SK-N-SH (cell line): ENCODE results near the gene CPLANE1. TPM values are rescaled to one million over a fixed set of nuclear protein-coding genes. Genes with fewer than 3 reads are reported as not detected.
A peak's percentile ranks its signal among the peaks of the same experiment; 100 is the strongest.

Source experiments
- CTCF ChIA-PET: fragments of 300-600, 350-600 bp; formaldehyde crosslinking; extraction: SDS; loops from one replicate; lab custom pipeline; 2021; lab: Yijun Ruan, JAX
- POLR2A ChIA-PET: fragments of 350-600 bp; sonication (Branson Sonifier 250); formaldehyde crosslinking; extraction: SDS; loops from one replicate; lab custom pipeline; 2020; ENCODE audit warnings: antibody characterized with exemption, inconsistent platforms; lab: Yijun Ruan, JAX
- DNase-seq: peaks from one replicate; pipeline ENCODE4 v3.0.0; 2012
- H2AFZ ChIP-seq: fragments of 200-600 bp; sonication (generic); 2 replicates; pipeline ENCODE4 v1.8.1; 2016; ENCODE audit warnings: antibody characterized with exemption, mild to moderate bottlenecking, low read depth
- H3F3A ChIP-seq: fragments of 200-600 bp; sonication (generic); replicated peaks from 2 replicates; pipeline ENCODE3; 2016; ENCODE audit warnings: antibody characterized with exemption, mild to moderate bottlenecking; ENCODE audit not compliant: insufficient read depth
- H3K27ac ChIP-seq, 2 experiments: fragments of 200-500 bp in 1 of 2; fragments of 200-600 bp in 1 of 2; sonication (Bioruptor generic) in 1 of 2; sonication (generic), shearing (Covaris generic) in 1 of 2; 2 replicates each; pipeline versions ENCODE4 v1.5.1 to v1.6.1; 2014 to 2016; ENCODE audit warnings: low read depth in 2 of 2, inconsistent platforms in 1 of 2, low read length in 1 of 2, mild to moderate bottlenecking in 1 of 2, mixed read lengths in 1 of 2
- H3K27me3 ChIP-seq: fragments of 200-600 bp; sonication (generic), shearing (Covaris generic); 2 replicates; pipeline ENCODE4 v1.6.1; 2016; ENCODE audit warnings: mixed run types; ENCODE audit not compliant: insufficient read depth
- H3K36me3 ChIP-seq, 2 experiments: fragments of 200-500 bp in 1 of 2; fragments of 200-600 bp in 1 of 2; sonication (Bioruptor generic) in 1 of 2; sonication (generic) in 1 of 2; replicated peaks in 1 of 2; 2 replicates each; pipeline versions ENCODE3 to v1.5.1; 2014 to 2016; ENCODE audit warnings: low read length in 1 of 2, mild to moderate bottlenecking in 1 of 2; ENCODE audit not compliant: insufficient read depth in 2 of 2, control insufficient read depth in 1 of 2
- H3K4me1 ChIP-seq, 2 experiments: fragments of 200-500 bp in 1 of 2; fragments of 200-600 bp in 1 of 2; sonication (Bioruptor generic) in 1 of 2; sonication (generic), shearing (Covaris generic) in 1 of 2; 2 replicates each; pipeline versions ENCODE4 v1.5.1 to v1.6.1; 2014 to 2016; ENCODE audit warnings: low read depth in 1 of 2, low read length in 1 of 2, mixed run types in 1 of 2; ENCODE audit not compliant: insufficient read depth in 2 of 2, control insufficient read depth in 1 of 2
- H3K4me2 ChIP-seq: fragments of 200-600 bp; sonication (generic), shearing (Covaris generic); 2 replicates; pipeline ENCODE4 v1.6.1; 2017; ENCODE audit warnings: mixed run types
- H3K4me3 ChIP-seq, 2 experiments: fragments of 200-500 bp in 1 of 2; fragments of 200-600 bp in 1 of 2; sonication (Bioruptor generic) in 1 of 2; sonication (generic), shearing (Covaris generic) in 1 of 2; 2 replicates each; pipeline versions ENCODE4 v1.5.1 to v1.8.1; 2014 to 2016; ENCODE audit warnings: low read depth in 2 of 2, inconsistent platforms in 1 of 2, low read length in 1 of 2, mild to moderate bottlenecking in 1 of 2, mixed read lengths in 1 of 2, moderate library complexity in 1 of 2
- H3K79me2 ChIP-seq: fragments of 200-600 bp; sonication (generic); 2 replicates; pipeline ENCODE4 v1.8.1; 2017; ENCODE audit warnings: mild to moderate bottlenecking; ENCODE audit not compliant: insufficient read depth
- H3K9ac ChIP-seq: fragments of 200-600 bp; sonication (generic); 2 replicates; pipeline ENCODE4 v1.6.1; 2017; ENCODE audit warnings: mixed run types
- H3K9me2 ChIP-seq: fragments of 200-600 bp; sonication (generic); 2 replicates; pipeline ENCODE4 v1.6.1; 2017; ENCODE audit warnings: mixed run types
- H3K9me3 ChIP-seq: fragments of 200-600 bp; sonication (generic); 2 replicates; pipeline ENCODE4 v1.6.1; 2017; ENCODE audit warnings: mixed run types, mild to moderate bottlenecking, moderate library complexity
- H4K20me1 ChIP-seq: fragments of 200-600 bp; sonication (generic); 2 replicates; pipeline ENCODE4 v1.6.1; 2017; ENCODE audit warnings: mild to moderate bottlenecking, mixed run types; ENCODE audit not compliant: insufficient read depth
- CHD2 ChIP-seq: fragments of 150-350 bp; IDR thresholded peaks from 2 replicates; pipeline ENCODE4 v1.6.1; 2018; ENCODE audit warnings: low read length; ENCODE audit not compliant: partially characterized antibody
- ELF1 ChIP-seq: IDR thresholded peaks from 2 replicates; pipeline ENCODE4 v1.4.0; 2012
- EP300 ChIP-seq, 2 experiments: IDR thresholded peaks; 2 replicates each; pipeline versions ENCODE4 v1.4.0 to v1.6.1; 2012; ENCODE audit warnings: borderline replicate concordance in 1 of 2, low read depth in 1 of 2, low read length in 1 of 2
- EZH2phosphoT487 ChIP-seq: fragments of 200-600 bp; sonication (generic); IDR thresholded peaks from 2 replicates; pipeline ENCODE4 v1.6.1; 2017; ENCODE audit warnings: low read depth, mixed run types, mild to moderate bottlenecking, antibody characterized with exemption, moderate library complexity, borderline replicate concordance
- FOSL2 ChIP-seq: IDR thresholded peaks from 2 replicates; pipeline ENCODE4 v1.4.0; 2012; ENCODE audit warnings: low read depth, mild to moderate bottlenecking, moderate library complexity, borderline replicate concordance
- FOXJ3 ChIP-seq: sonication (generic); formaldehyde crosslinking; IDR thresholded peaks from 2 replicates; pipeline ENCODE4 v1.5.1; 2020; ENCODE audit warnings: mild to moderate bottlenecking, missing genetic modification reagents
- GABPA ChIP-seq: IDR thresholded peaks from 2 replicates; pipeline ENCODE4 v1.4.0; 2012; ENCODE audit warnings: low read depth, mild to moderate bottlenecking
- GATA2 ChIP-seq: sonication (generic); formaldehyde crosslinking; IDR thresholded peaks from 2 replicates; pipeline ENCODE4 v1.5.0; 2020; ENCODE audit warnings: mild to moderate bottlenecking, missing genetic modification reagents
- JUND ChIP-seq: IDR thresholded peaks from 2 replicates; pipeline ENCODE4 v1.4.0; 2012
- NFIC ChIP-seq: IDR thresholded peaks from 2 replicates; pipeline ENCODE4 v1.4.0; 2012; ENCODE audit warnings: borderline replicate concordance
- PBX3 ChIP-seq: IDR thresholded peaks from 2 replicates; pipeline ENCODE4; 2012
- POLR2AphosphoS5 ChIP-seq: IDR thresholded peaks from 2 replicates; pipeline ENCODE4 v1.6.1; 2012; ENCODE audit warnings: low read depth, low read length
- RFX5 ChIP-seq: IDR thresholded peaks from 2 replicates; pipeline ENCODE4 v1.6.1; 2012; ENCODE audit warnings: mild to moderate bottlenecking, improper control_type of control experiment, low read length
- SIN3A ChIP-seq: IDR thresholded peaks from 2 replicates; pipeline ENCODE4 v1.6.1; 2012; ENCODE audit warnings: low read depth, mild to moderate bottlenecking, low read length, moderate library complexity, borderline replicate concordance
- SMC3 ChIP-seq: IDR thresholded peaks from 2 replicates; pipeline ENCODE4 v1.6.1; 2012; ENCODE audit warnings: low read depth, low read length, improper control_type of control experiment
- TEAD4 ChIP-seq: IDR thresholded peaks from 2 replicates; pipeline ENCODE4 v1.4.0; 2012; ENCODE audit warnings: mild to moderate bottlenecking, borderline replicate concordance; ENCODE audit not compliant: insufficient read depth
- WGBS: methylation state at CpG from one replicate; pipeline ENCODE4 v1.1.6; 2017; ENCODE audit warnings: low lambda C conversion rate; 5-methylcytosine and 5-hydroxymethylcytosine counted together
- polyA plus RNA-seq, 3 experiments: library from polyadenylated mRNA; depleted of rRNA; stranded (reverse); fragments of >200 nt; gene quantifications; 2 replicates each; pipeline ENCODE4 v1.2.3, GENCODE V29; 2012

Gene CPLANE1
- polyA plus RNA-seq, 1 of the 3 experiments (the other 2 are of a cell fraction), result 3.6 TPM

GRCh38 chr5:37075399-37075950 is 173.7 kb downstream of the CPLANE1 start:
- Histone ChIP-seq H3K4me1 (peaks cover 0 to 7% of the 10 kb centered on the region in 2 experiments; a peak in 2 of 4 replicates), H3K4me2 (no peak overlapping the region), H3K36me3 (peaks cover 4 to 20% of the 10 kb centered on the region in 2 experiments), H2AFZ (no peak overlapping the region), H3K27me3 (no peaks in the 10 kb centered on the region), H3F3A (peaks cover 24% of the 10 kb centered on the region), H3K4me3 (no peak overlapping the region), H3K79me2 (no peaks in the 10 kb centered on the region), H3K9me2 (no peaks in the 10 kb centered on the region)
- WGBS, result 93% methylated on average over 3 of the region's 3 CpGs
- DNase-seq, result no peak
- POLR2A ChIA-PET, result no interaction called here
- TF ChIP-seq TEAD4 (no peak), FOXJ3 (no peak), GATA2 (no peak), POLR2AphosphoS5 (no peak), GABPA (no peak), FOSL2 (no peak), SMC3 (no peak), NFIC (no peak)
- TF ChIP-seq, all 33 proteins: peak for 0
- CTCF ChIA-PET, result no interaction called here
- no peak overlapping the region for H3K27ac ChIP-seq
- H4K20me1 ChIP-seq, result no peaks in the 10 kb centered on the region
- H3K9me3 ChIP-seq, result no peaks in the 10 kb centered on the region
- H3K9ac ChIP-seq, result no peak overlapping the region

- no peaks in the 10 kb centered on the region for H3K9me3 ChIP-seq
- H4K20me1 ChIP-seq, result no peaks in the 10 kb centered on the region
- peaks cover 3 to 8% of the 10 kb centered on the region in 2 experiments for H3K36me3 ChIP-seq
- peak overlapping the region in 1 of 2 experiments; percentile 80; a peak in 2 of 4 replicates for H3K27ac ChIP-seq
- no peak for DNase-seq
- peak overlapping the region; percentile 46 for H3K9ac ChIP-seq
- CTCF ChIA-PET, result interaction anchor here (1.1 kb wide), 1 partner anchor 19 kb away, joined by 5 read pairs; no protein-coding TSS in a partner anchor
- H3K4me3 ChIP-seq, result peak overlapping the region in 1 of 2 experiments; percentile 3; a peak in 1 of 4 replicates
- POLR2A ChIA-PET, result no interaction called here
- peaks cover 0 to 7% of the 10 kb centered on the region in 2 experiments; a peak in 2 of 4 replicates for H3K4me1 ChIP-seq
- whole genome bisulfite sequencing, result 54% methylated on average over 1 of the region's 1 CpG
- TF ChIP-seq RFX5, result no peak
- no peak for TF ChIP-seq CHD2
- peak; percentile 23; the same call in 1 of the 2 replicates for TF ChIP-seq PBX3
- 0 out of 2 replicates have a peak, but pooled peaks have one; percentile 7 for TF ChIP-seq JUND
- TF ChIP-seq EZH2phosphoT487, result no peak
- peak; percentile 61; the same call in 1 of the 2 replicates for TF ChIP-seq TEAD4
- TF ChIP-seq NFIC, result peak; percentile 31
- TF ChIP-seq ELF1, result no peak
- no peak for TF ChIP-seq SIN3A
- peak in 1 of 2 experiments; percentile 50; a peak in 1 of 4 replicates for TF ChIP-seq EP300 (IDR thresholded peaks at IDR 0.05; ENCODE audit: borderline replicate concordance in 1 of 2, low read depth in 1 of 2, low read length in 1 of 2)
- TF ChIP-seq FOSL2, result peak; percentile 23; the same call in 1 of the 2 replicates
- TF ChIP-seq, all 33 proteins: peak for 6
- H3K27me3 ChIP-seq, result no peaks in the 10 kb centered on the region
- H3K4me2 ChIP-seq, result peak overlapping the region; percentile 69
- H2AFZ ChIP-seq, result peak overlapping the region; percentile 31; the same call in 1 of the 2 replicates
- peaks cover 24% of the 10 kb centered on the region for H3F3A ChIP-seq
- H3K9me2 ChIP-seq, result no peaks in the 10 kb centered on the region
- no peaks in the 10 kb centered on the region for H3K79me2 ChIP-seq
Observed at GRCh38 chr5:37071901-37072581, 177.1 kb downstream of the CPLANE1 start.
